Measurements from ENCODE around the gene ZFAND2B. TPM values are rescaled to one million over a fixed set of nuclear protein-coding genes. Genes with fewer than 3 reads are reported as not detected.

Gene ZFAND2B
- total and polyA plus RNA-seq, 2 experiments from 2014 or later, result 16.3 to 30.0 TPM

- Mint-ChIP-seq H3K4me3 (peak overlapping the region; percentile 96), H3K4me1 (peaks cover 27% of the 10 kb centered on the region), H3K27ac (peak overlapping the region; percentile 97), H3K36me3 (ENCODE audit: low read depth) (peaks cover 33% of the 10 kb centered on the region), H3K9me3 (no peaks in the 10 kb centered on the region), H3K27me3 (ENCODE audit: insufficient read depth, low read depth, poor library complexity) (peaks cover 8% of the 10 kb centered on the region)
- Histone ChIP-seq H2AFZ (peak overlapping the region; percentile 91; the same call in 1 of the 2 replicates), H3K27me3 (ENCODE audit: insufficient read depth) (no peaks in the 10 kb centered on the region), H3K36me3 (ENCODE audit: insufficient read depth) (peaks cover 3% of the 10 kb centered on the region; the same call in 1 of the 2 replicates), H3F3A (replicated peaks; ENCODE audit: low read depth) (no peaks in the 10 kb centered on the region), H3K9me2 (ENCODE audit: insufficient read depth) (no peaks in the 10 kb centered on the region), H4K20me1 (replicated peaks; ENCODE audit: insufficient read depth) (no peaks in the 10 kb centered on the region), H3K79me2 (replicated peaks; ENCODE audit: insufficient read depth) (0 out of 2 replicates have a peak, but pooled peaks cover 4% of the 10 kb centered on the region), H3K4me2 (peak overlapping the region; percentile 95), H3K27ac (ENCODE audit: low read depth) (peak overlapping the region; percentile 75), H3K4me1 (ENCODE audit: insufficient read depth) (peaks cover 8% of the 10 kb centered on the region), H3K4me3 (peak overlapping the region; percentile 83)
- DNase-seq (ENCODE audit: low spot score), result peak; percentile 11
- no peak for ATAC-seq
- TF ChIP-seq POLR2AphosphoS5 (IDR thresholded peaks at IDR 0.05; ENCODE audit: low read depth) (no peak), NANOG (IDR thresholded peaks at IDR 0.05; ENCODE audit: borderline replicate concordance) (no peak), JUNB (IDR thresholded peaks at IDR 0.05; ENCODE audit: unreplicated experiment) (no peak), EZH2 (IDR thresholded peaks at IDR 0.05; ENCODE audit: low read depth, unreplicated experiment) (no peak)
- TF ChIP-seq, protein P1, sequence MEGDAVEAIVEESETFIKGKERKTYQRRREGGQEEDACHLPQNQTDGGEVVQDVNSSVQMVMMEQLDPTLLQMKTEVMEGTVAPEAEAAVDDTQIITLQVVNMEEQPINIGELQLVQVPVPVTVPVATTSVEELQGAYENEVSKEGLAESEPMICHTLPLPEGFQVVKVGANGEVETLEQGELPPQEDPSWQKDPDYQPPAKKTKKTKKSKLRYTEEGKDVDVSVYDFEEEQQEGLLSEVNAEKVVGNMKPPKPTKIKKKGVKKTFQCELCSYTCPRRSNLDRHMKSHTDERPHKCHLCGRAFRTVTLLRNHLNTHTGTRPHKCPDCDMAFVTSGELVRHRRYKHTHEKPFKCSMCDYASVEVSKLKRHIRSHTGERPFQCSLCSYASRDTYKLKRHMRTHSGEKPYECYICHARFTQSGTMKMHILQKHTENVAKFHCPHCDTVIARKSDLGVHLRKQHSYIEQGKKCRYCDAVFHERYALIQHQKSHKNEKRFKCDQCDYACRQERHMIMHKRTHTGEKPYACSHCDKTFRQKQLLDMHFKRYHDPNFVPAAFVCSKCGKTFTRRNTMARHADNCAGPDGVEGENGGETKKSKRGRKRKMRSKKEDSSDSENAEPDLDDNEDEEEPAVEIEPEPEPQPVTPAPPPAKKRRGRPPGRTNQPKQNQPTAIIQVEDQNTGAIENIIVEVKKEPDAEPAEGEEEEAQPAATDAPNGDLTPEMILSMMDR (conservative IDR thresholded peaks at IDR 0.05; ENCODE audit: low read depth in 2 of 2), result no peak
These were observed 39.3 kb downstream of the ZFAND2B start for GRCh38 chr2:219245899-219246230.

DNA sequence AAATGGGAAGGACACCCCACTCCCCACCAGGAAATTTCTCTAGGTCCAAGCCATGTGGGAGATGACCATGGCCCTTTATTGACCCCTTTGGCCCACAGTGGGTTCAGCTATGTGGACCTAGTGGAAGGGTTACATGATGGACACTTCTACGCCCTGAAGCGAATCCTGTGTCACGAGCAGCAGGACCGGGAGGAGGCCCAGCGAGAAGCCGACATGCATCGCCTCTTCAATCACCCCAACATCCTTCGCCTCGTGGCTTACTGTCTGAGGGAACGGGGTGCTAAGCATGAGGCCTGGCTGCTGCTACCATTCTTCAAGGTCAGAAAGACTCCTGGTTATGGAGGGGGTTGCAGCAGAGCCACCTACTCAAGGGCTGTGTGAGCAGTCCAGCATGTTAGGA is 40.0 kb downstream of the ZFAND2B start:
- Mint-ChIP-seq H3K27ac (no peak overlapping the region), H3K4me3 (peak overlapping the region; percentile 96), H3K9me3 (no peaks in the 10 kb centered on the region), H3K27me3 (ENCODE audit: insufficient read depth, low read depth, poor library complexity) (peaks cover 10% of the 10 kb centered on the region), H3K36me3 (ENCODE audit: low read depth) (peaks cover 40% of the 10 kb centered on the region), H3K4me1 (peaks cover 33% of the 10 kb centered on the region)
- Histone ChIP-seq H2AFZ (no peak overlapping the region), H3K9me2 (ENCODE audit: insufficient read depth) (no peaks in the 10 kb centered on the region), H3K36me3 (ENCODE audit: insufficient read depth) (peaks cover 3% of the 10 kb centered on the region; the same call in 1 of the 2 replicates), H3K79me2 (replicated peaks; ENCODE audit: insufficient read depth) (0 out of 2 replicates have a peak, but pooled peaks cover 4% of the 10 kb centered on the region), H4K20me1 (replicated peaks; ENCODE audit: insufficient read depth) (no peaks in the 10 kb centered on the region), H3F3A (replicated peaks; ENCODE audit: low read depth) (no peaks in the 10 kb centered on the region), H3K4me1 (ENCODE audit: insufficient read depth) (peaks cover 8% of the 10 kb centered on the region), H3K4me3 (0 out of 2 replicates have a peak overlapping the region, but pooled peaks have one; percentile 83), H3K27ac (ENCODE audit: low read depth) (no peak overlapping the region), H3K4me2 (peak overlapping the region; percentile 95; the same call in 1 of the 2 replicates), H3K27me3 (ENCODE audit: insufficient read depth) (no peaks in the 10 kb centered on the region)
- ATAC-seq (no peak), DNase-seq (ENCODE audit: low spot score) (no peak)
- TF ChIP-seq, protein P2, sequence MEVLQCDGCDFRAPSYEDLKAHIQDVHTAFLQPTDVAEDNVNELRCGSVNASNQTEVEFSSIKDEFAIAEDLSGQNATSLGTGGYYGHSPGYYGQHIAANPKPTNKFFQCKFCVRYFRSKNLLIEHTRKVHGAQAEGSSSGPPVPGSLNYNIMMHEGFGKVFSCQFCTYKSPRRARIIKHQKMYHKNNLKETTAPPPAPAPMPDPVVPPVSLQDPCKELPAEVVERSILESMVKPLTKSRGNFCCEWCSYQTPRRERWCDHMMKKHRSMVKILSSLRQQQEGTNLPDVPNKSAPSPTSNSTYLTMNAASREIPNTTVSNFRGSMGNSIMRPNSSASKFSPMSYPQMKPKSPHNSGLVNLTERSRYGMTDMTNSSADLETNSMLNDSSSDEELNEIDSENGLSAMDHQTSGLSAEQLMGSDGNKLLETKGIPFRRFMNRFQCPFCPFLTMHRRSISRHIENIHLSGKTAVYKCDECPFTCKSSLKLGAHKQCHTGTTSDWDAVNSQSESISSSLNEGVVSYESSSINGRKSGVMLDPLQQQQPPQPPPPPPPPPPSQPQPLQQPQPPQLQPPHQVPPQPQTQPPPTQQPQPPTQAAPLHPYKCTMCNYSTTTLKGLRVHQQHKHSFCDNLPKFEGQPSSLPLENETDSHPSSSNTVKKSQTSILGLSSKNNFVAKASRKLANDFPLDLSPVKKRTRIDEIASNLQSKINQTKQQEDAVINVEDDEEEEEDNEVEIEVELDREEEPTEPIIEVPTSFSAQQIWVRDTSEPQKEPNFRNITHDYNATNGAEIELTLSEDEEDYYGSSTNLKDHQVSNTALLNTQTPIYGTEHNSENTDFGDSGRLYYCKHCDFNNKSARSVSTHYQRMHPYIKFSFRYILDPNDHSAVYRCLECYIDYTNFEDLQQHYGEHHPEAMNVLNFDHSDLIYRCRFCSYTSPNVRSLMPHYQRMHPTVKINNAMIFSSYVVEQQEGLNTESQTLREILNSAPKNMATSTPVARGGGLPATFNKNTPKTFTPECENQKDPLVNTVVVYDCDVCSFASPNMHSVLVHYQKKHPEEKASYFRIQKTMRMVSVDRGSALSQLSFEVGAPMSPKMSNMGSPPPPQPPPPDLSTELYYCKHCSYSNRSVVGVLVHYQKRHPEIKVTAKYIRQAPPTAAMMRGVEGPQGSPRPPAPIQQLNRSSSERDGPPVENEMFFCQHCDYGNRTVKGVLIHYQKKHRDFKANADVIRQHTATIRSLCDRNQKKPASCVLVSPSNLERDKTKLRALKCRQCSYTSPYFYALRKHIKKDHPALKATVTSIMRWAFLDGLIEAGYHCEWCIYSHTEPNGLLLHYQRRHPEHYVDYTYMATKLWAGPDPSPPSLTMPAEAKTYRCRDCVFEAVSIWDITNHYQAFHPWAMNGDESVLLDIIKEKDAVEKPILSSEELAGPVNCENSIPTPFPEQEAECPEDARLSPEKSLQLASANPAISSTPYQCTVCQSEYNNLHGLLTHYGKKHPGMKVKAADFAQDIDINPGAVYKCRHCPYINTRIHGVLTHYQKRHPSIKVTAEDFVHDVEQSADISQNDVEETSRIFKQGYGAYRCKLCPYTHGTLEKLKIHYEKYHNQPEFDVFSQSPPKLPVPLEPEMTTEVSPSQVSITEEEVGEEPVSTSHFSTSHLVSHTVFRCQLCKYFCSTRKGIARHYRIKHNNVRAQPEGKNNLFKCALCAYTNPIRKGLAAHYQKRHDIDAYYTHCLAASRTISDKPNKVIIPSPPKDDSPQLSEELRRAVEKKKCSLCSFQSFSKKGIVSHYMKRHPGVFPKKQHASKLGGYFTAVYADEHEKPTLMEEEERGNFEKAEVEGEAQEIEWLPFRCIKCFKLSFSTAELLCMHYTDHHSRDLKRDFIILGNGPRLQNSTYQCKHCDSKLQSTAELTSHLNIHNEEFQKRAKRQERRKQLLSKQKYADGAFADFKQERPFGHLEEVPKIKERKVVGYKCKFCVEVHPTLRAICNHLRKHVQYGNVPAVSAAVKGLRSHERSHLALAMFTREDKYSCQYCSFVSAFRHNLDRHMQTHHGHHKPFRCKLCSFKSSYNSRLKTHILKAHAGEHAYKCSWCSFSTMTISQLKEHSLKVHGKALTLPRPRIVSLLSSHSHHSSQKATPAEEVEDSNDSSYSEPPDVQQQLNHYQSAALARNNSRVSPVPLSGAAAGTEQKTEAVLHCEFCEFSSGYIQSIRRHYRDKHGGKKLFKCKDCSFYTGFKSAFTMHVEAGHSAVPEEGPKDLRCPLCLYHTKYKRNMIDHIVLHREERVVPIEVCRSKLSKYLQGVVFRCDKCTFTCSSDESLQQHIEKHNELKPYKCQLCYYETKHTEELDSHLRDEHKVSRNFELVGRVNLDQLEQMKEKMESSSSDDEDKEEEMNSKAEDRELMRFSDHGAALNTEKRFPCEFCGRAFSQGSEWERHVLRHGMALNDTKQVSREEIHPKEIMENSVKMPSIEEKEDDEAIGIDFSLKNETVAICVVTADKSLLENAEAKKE (CRISPR knock-in tag; IDR thresholded peaks at IDR 0.05), result no peak

All from GM23338 (cell line).